ENCODE measurements around the gene NTRK3. TPM values are rescaled to one million over a fixed set of nuclear protein-coding genes. Genes with fewer than 3 reads are reported as not detected.

The NTRK3 gene
- total and polyA plus RNA-seq, 2 of the 8 experiments (the other 6 are each of a cell fraction or from before 2014, with no cell fraction given) = 4.5 to 6.8 TPM

GRCh38 chr15:88021601-88022000 is 234.9 kb downstream of the NTRK3 start:
- no peaks in the 10 kb centered on the region for H3K79me2 ChIP-seq (ENCODE audit: control insufficient read depth in 1 of 2, insufficient read depth in 2 of 2, low read length in 2 of 2)
- CTCF ChIA-PET (ENCODE audit: partially characterized antibody) = interaction anchor here (0.7 to 3.0 kb wide), 4 partner anchors 12 to 258 kb away, joined by 3 to 10 read pairs (median 6); no protein-coding TSS in a partner anchor
- no peak overlapping the region for H3K18ac ChIP-seq (ENCODE audit: extremely low read depth, low read length)
- no peak overlapping the region for H3K56ac ChIP-seq (replicated peaks; ENCODE audit: insufficient read length, low read depth, low read length)
- H3K4me3 ChIP-seq (ENCODE audit: extremely low read depth in 1 of 4, insufficient read depth in 2 of 4, low read depth in 3 of 4, low read length in 4 of 4) = no peak overlapping the region
- no peak overlapping the region for H3K4ac ChIP-seq (replicated peaks; ENCODE audit: insufficient read length, low read depth, low read length)
- no peak for TF ChIP-seq RNF2 (IDR thresholded peaks at IDR 0.05; ENCODE audit: borderline replicate concordance, low read depth, low read length, missing control alignments, poor library complexity, severe bottlenecking)
- TF ChIP-seq TBP (IDR thresholded peaks at IDR 0.05; ENCODE audit: low read depth, low read length) = no peak
- no peak for TF ChIP-seq ATF3 (IDR thresholded peaks at IDR 0.05; ENCODE audit: insufficient read depth, low read depth, low read length)
- no peak for TF ChIP-seq KDM5A (IDR thresholded peaks at IDR 0.05; ENCODE audit: low read length)
- no peak for TF ChIP-seq SP2 (IDR thresholded peaks at IDR 0.05; ENCODE audit: low read length)
- TF ChIP-seq CHD1 (IDR thresholded peaks at IDR 0.05; ENCODE audit: low read depth, low read length) = no peak
- WGBS, 2 experiments (ENCODE audit: extremely low coverage in 1 of 2, insufficient coverage in 1 of 2, insufficient read length in 1 of 2, insufficient replicate concordance in 2 of 2, low coverage in 1 of 2, low lambda C conversion rate in 2 of 2, missing lambda C conversion rate in 1 of 2) = 91% methylated on average over 4 of the region's 4 CpGs; no CpG with 5 or more reads in 1 of the 2 experiments
- H3K23me2 ChIP-seq (ENCODE audit: low read depth, low read length) = no peaks in the 10 kb centered on the region
- H4K8ac ChIP-seq (ENCODE audit: extremely low read depth, insufficient read depth, low read length) = no peak overlapping the region
- no peak overlapping the region for H3K9ac ChIP-seq (replicated peaks in 1 of 4; ENCODE audit: extremely low read depth in 1 of 4, low read depth in 3 of 4, low read length in 3 of 4)
- H3K27ac ChIP-seq (ENCODE audit: low read depth, low read length) = no peak overlapping the region
- no peaks in the 10 kb centered on the region for H3K36me3 ChIP-seq (ENCODE audit: control insufficient read depth in 2 of 4, insufficient read depth in 4 of 4, low read length in 3 of 4)
- POLR2A ChIA-PET (ENCODE audit: partially characterized antibody) = no interaction called here
- no peak overlapping the region for H4K91ac ChIP-seq (replicated peaks; ENCODE audit: insufficient read length, low read length)
- H3K9me3 ChIP-seq (ENCODE audit: insufficient read depth in 2 of 2, low read depth in 1 of 2, low read length in 1 of 2) = no peaks in the 10 kb centered on the region
- no peaks in the 10 kb centered on the region for H3K27me3 ChIP-seq (replicated peaks in 1 of 4; ENCODE audit: control insufficient read depth in 3 of 4, extremely low read depth in 1 of 4, insufficient read depth in 3 of 4, low read length in 3 of 4)
- H3K4me2 ChIP-seq (ENCODE audit: insufficient read depth in 1 of 2, low read depth in 2 of 2, low read length in 2 of 2) = no peak overlapping the region
- H2BK15ac ChIP-seq (ENCODE audit: low read length) = no peak overlapping the region
- H2AK5ac ChIP-seq (ENCODE audit: low read depth, low read length) = no peak overlapping the region
- DNase-seq (ENCODE audit: low read depth in 1 of 2, low spot score in 2 of 2) (no peak), FAIRE-seq (no peak)
- H2AFZ ChIP-seq (ENCODE audit: low read length) = no peak overlapping the region
- H2BK120ac ChIP-seq (replicated peaks; ENCODE audit: low read depth, low read length) = no peak overlapping the region
- H2BK5ac ChIP-seq (ENCODE audit: low read depth, low read length) = no peak overlapping the region
- H3K4me1 ChIP-seq (replicated peaks in 1 of 4; ENCODE audit: control insufficient read depth in 3 of 4, insufficient read depth in 4 of 4, low read length in 3 of 4) = no peaks in the 10 kb centered on the region
- no peaks in the 10 kb centered on the region for H3K79me1 ChIP-seq (ENCODE audit: low read depth, low read length)
- H2BK20ac ChIP-seq (ENCODE audit: low read length) = no peak overlapping the region
- H3K23ac ChIP-seq (ENCODE audit: insufficient read length) = no peak overlapping the region
- no peak overlapping the region for H3K14ac ChIP-seq (ENCODE audit: insufficient read length)
- H4K5ac ChIP-seq (ENCODE audit: insufficient read length, low read depth, low read length) = no peak overlapping the region
- no peak overlapping the region for H2BK12ac ChIP-seq (ENCODE audit: low read depth, low read length)
- H4K20me1 ChIP-seq (replicated peaks in 1 of 2; ENCODE audit: control insufficient read depth in 1 of 2, insufficient read depth in 2 of 2, low read length in 2 of 2) = no peaks in the 10 kb centered on the region
